Measurements from ENCODE around the gene YWHAQ.

YWHAQ gene

GRCh38 chr2:9547262-9547991 lies 83.4 kb downstream of the YWHAQ start:
- no peak for DNase-seq

GRCh38 chr2:9545502-9545901 lies 85.3 kb downstream of the YWHAQ start:
- no peak for DNase-seq

GRCh38 chr2:9543557-9543956 lies 87.2 kb downstream of the YWHAQ start:
- no peak for DNase-seq

- no peak for DNase-seq
These were observed 91.3 kb downstream of the YWHAQ start for GRCh38 chr2:9539531-9539930.

- no peak for DNase-seq
These were observed 92.7 kb downstream of the YWHAQ start for GRCh38 chr2:9538000-9538507.

- no peak for DNase-seq
These were observed 94.3 kb downstream of the YWHAQ start for GRCh38 chr2:9536504-9536903.

- DNase-seq, result no peak
These were observed 95.6 kb downstream of the YWHAQ start for GRCh38 chr2:9535177-9535576.
